C4-2B (cell line): ENCODE results near the gene GLRA2.

Experiments used
- CTCF ChIP-seq: fragments of 450-650 bp; conservative IDR thresholded peaks from 2 replicates; pipeline ENCODE4 v1.5.1; 2017; ENCODE audit warnings: mild to moderate bottlenecking
- ZFX ChIP-seq: fragments of 450-650 bp; IDR thresholded peaks from 2 replicates; pipeline ENCODE4 v1.6.1; 2017

- TF ChIP-seq ZFX (no peak), CTCF (no peak)
Observed at GRCh38 chrX:14698790-14699189, 169.5 kb downstream of the GLRA2 start.
